GM18499 (cell line): ENCODE data around the gene CFHR3.
"Not testable (repeated sequence)": the region's sequence is repeated elsewhere in the genome, so short reads cannot be mapped to it uniquely, and the experiment has no call there.

Experiments
- ATAC-seq: cut with Tn5 transposase; IDR thresholded peaks from one replicate; pipeline ENCODE4 v1.9.1; 2021; ENCODE audit warnings: moderate number of reproducible peaks; ENCODE audit not compliant: insufficient read depth, unreplicated experiment

Gene CFHR3

GRCh38 chr1:196774603-196775002 is at the start of gene CFHR3:
Gene CFHR3 (plus strand): TSS chr1:196774840. CDS start chr1:196774887, 47 bp downstream.
- ATAC-seq, result no peak

GRCh38 chr1:196732526-196732925 is 42.1 kb upstream of the CFHR3 start:
- ATAC-seq, result no peak

- no peak for ATAC-seq
Measured at GRCh38 chr1:196733091-196733970, 41.3 kb upstream of the CFHR3 start.

- ATAC-seq, result no peak
Measured at GRCh38 chr1:196734006-196734405, 40.6 kb upstream of the CFHR3 start.

GRCh38 chr1:196734460-196734859 is 40.2 kb upstream of the CFHR3 start:
- no peak for ATAC-seq

- ATAC-seq, result no peak
Measured at GRCh38 chr1:196738730-196739129, 35.9 kb upstream of the CFHR3 start.

GRCh38 chr1:196743244-196743643 is 31.4 kb upstream of the CFHR3 start:
- ATAC-seq, result peak; percentile 91

GRCh38 chr1:196765019-196765740 is 9.5 kb upstream of the CFHR3 start:
- ATAC-seq, result not testable (repeated sequence)

GRCh38 chr1:196769823-196770222 is 4.8 kb upstream of the CFHR3 start:
- not testable (repeated sequence) for ATAC-seq

GRCh38 chr1:196773713-196774112 is 927 bp upstream of the CFHR3 start:
- no peak for ATAC-seq

- no peak for ATAC-seq
Measured at GRCh38 chr1:196774175-196774574, 465 bp upstream of the CFHR3 start.

GRCh38 chr1:196777603-196778002 is 3.0 kb downstream of the CFHR3 start:
- no peak for ATAC-seq

- no peak for ATAC-seq
Measured at GRCh38 chr1:196779093-196779492, 4.5 kb downstream of the CFHR3 start.

GRCh38 chr1:196791252-196791651 is 16.6 kb downstream of the CFHR3 start:
- not testable (repeated sequence) for ATAC-seq

- not testable (repeated sequence) for ATAC-seq
Measured at GRCh38 chr1:196794103-196794502, 19.5 kb downstream of the CFHR3 start.

GRCh38 chr1:196797891-196798290 is 23.3 kb downstream of the CFHR3 start:
- no peak for ATAC-seq

GRCh38 chr1:196801920-196802319 is 27.3 kb downstream of the CFHR3 start:
- not testable (repeated sequence) for ATAC-seq

- ATAC-seq, result no peak
Measured at GRCh38 chr1:196808529-196809235, 34.0 kb downstream of the CFHR3 start.

GRCh38 chr1:196817442-196817841 is 42.8 kb downstream of the CFHR3 start:
- not testable (repeated sequence) for ATAC-seq

- not testable (repeated sequence) for ATAC-seq
Measured at GRCh38 chr1:196819531-196819930, 44.9 kb downstream of the CFHR3 start, which contains the start of gene CFHR1. Gene CFHR1 (plus strand): TSS chr1:196819731. CDS start chr1:196819845, 114 bp downstream.

- peak; percentile 95 for ATAC-seq
Measured at GRCh38 chr1:196827860-196828259, 53.2 kb downstream of the CFHR3 start.
